Fibroblast of lung (primary cell): ENCODE data around the gene RAD52.

Experiments used
- EZH2 ChIP-seq: IDR thresholded peaks from 2 replicates; pipeline ENCODE4 v1.5.1; 2012; ENCODE audit warnings: low read length, control low read depth, mild to moderate bottlenecking; ENCODE audit errors: missing control alignments
- TF ChIP-seq, protein P1 (sequence below), 2 donors: IDR thresholded peaks in 1 of 2; conservative IDR thresholded peaks in 1 of 2; 1 replicate in 1 of 2; 2 replicates in 1 of 2; pipeline ENCODE4 v1.5.1; 2011 to 2012; ENCODE audit warnings: low read length in 2 of 2, control low read depth in 1 of 2, inconsistent platforms in 1 of 2, low read depth in 1 of 2, mild to moderate bottlenecking in 1 of 2

DNA sequence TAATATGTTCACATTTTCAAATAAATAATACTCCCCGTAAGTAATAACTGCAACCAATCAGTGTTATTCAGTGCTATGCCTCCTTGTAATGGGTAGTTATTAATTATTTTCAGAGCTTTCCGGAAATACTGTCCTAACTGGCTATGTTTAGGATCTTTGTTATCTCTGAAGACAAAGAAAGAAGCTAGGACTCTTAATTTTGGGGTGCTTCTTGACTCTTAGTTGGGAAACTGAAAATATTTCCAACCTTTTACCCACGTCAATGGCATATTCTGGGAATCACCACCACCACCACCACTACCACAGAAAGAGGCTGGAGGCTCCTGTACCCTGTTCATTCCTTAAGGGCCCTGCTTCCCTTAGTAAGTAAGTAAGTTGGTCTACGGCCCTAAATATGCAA lies 39.1 kb downstream of the RAD52 start:
- TF ChIP-seq, protein P1, sequence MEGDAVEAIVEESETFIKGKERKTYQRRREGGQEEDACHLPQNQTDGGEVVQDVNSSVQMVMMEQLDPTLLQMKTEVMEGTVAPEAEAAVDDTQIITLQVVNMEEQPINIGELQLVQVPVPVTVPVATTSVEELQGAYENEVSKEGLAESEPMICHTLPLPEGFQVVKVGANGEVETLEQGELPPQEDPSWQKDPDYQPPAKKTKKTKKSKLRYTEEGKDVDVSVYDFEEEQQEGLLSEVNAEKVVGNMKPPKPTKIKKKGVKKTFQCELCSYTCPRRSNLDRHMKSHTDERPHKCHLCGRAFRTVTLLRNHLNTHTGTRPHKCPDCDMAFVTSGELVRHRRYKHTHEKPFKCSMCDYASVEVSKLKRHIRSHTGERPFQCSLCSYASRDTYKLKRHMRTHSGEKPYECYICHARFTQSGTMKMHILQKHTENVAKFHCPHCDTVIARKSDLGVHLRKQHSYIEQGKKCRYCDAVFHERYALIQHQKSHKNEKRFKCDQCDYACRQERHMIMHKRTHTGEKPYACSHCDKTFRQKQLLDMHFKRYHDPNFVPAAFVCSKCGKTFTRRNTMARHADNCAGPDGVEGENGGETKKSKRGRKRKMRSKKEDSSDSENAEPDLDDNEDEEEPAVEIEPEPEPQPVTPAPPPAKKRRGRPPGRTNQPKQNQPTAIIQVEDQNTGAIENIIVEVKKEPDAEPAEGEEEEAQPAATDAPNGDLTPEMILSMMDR (conservative IDR thresholded peaks at IDR 0.05 in 1 of 2, IDR thresholded peaks at IDR 0.05 in 1 of 2; ENCODE audit: low read depth in 1 of 2, low read length in 2 of 2): no peak
- no peak for TF ChIP-seq EZH2
